ENCODE measurements around the gene PTPRK.

Gene PTPRK

GRCh38 chr6:128062882-128063603 lies 457.4 kb downstream of the PTPRK start:
- FAIRE-seq: no peak

DNA sequence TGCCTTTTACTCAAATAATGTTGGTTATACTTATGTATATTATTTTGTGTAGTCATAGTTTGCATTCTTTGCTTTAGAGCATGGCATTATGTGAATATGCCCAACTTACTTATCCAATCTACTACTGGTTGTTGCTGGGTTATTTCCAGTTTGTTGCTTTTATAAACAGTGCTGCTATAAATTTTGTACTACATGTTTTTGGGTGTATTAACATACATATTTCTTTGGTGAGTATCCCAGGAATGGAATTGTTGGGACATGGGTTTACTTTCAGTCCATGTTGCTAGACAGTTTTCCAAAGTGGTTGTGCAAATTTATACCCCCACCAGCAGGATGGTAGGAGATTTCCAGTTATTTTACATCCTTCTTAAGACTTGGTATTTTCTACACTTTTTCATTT lies 462.5 kb downstream of the PTPRK start:
- no peak for FAIRE-seq

GRCh38 chr6:128057541-128057940 lies 462.9 kb downstream of the PTPRK start:
- no peak for FAIRE-seq

GRCh38 chr6:128053109-128053508 lies 467.3 kb downstream of the PTPRK start:
- no peak for FAIRE-seq

DNA sequence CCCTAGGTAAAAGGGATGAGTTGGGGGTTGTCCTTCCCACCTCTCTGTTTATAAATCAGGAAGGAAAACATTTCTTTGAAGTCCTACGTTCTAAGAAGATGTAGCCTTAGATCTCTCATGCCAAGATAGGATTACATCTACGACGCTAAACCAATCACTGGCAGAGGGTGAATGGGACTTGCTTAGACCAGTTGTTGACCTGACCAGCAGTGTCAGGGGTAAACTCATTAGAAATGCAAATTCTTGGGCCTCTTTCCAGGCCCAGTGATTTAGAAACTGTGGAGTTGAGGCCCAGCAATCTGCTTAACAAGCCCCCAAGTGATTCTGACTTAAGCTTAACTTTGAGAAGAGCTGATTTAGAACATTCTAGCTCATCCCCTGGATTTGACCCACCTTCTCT lies 472.4 kb downstream of the PTPRK start:
- no peak for FAIRE-seq

GRCh38 chr6:128046033-128046432 lies 474.4 kb downstream of the PTPRK start:
- FAIRE-seq: no peak

DNA sequence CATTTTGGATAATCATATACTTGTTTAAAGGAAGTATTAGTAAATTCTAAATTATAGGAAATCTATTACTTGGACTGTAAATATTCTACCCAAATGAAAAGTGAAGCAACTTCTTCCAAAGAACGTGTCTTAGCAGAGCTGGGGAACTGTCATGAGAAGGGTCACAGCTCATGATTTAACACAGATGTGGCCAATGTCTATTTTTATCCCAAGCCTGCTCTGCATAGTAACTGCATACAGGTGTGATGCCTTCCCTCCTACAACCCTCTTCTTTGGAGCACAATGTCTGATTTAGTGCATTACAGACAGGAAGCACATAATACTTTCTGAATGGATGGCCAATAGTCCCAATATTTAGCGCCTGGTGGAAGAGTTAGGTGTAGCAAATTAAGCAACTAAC lies 480.9 kb downstream of the PTPRK start:
- FAIRE-seq: no peak

GRCh38 chr6:128036808-128037570 lies 483.4 kb downstream of the PTPRK start:
- no peak for FAIRE-seq

- FAIRE-seq: no peak
These were observed 487.2 kb downstream of the PTPRK start for GRCh38 chr6:128033156-128033555.

DNA sequence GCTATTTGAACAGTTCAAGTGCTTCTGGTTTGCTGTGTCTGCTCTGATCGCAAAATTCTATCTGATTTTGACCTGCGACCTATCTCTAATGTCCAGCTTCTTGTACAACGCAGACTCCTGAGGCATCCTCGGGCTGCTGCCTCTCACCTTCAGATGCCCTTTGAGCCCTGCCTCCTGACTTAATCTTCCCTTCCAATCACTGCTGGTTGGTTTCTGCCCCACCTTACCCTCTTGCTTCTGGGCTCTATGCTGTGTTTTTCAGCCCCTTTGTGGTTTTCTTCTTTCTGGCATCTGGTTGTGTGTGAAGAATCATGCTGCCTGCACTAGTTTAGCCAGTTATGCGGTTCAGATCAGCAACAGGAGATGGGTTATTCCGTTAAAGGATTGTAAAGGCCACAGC lies 488.4 kb downstream of the PTPRK start:
- FAIRE-seq: no peak

- no peak for FAIRE-seq
These were observed 490.6 kb downstream of the PTPRK start for GRCh38 chr6:128029826-128030225.

- no peak for FAIRE-seq
These were observed 492.2 kb downstream of the PTPRK start for GRCh38 chr6:128028183-128028582.

GRCh38 chr6:128025478-128025877 lies 494.9 kb downstream of the PTPRK start:
- no peak for FAIRE-seq

GRCh38 chr6:128024969-128025368 lies 495.4 kb downstream of the PTPRK start:
- no peak for FAIRE-seq

DNA sequence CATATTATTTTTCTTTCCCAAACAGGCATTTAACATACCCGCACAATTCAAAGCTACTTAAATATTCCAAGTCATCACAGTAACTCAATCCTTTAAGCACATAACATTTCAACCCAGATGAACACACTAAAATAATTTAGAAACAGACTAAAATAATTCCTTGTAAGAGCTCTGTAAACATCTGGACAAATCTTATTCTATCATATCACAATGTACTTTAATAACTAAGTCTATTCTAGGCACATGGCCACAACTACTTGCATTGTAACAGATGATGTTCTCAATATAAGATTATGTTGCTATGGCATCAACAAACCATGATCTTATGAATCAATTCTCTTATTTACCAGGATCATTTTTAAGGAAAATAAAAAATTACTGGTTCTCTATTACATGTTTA lies 496.4 kb downstream of the PTPRK start:
- no peak for FAIRE-seq

DNA sequence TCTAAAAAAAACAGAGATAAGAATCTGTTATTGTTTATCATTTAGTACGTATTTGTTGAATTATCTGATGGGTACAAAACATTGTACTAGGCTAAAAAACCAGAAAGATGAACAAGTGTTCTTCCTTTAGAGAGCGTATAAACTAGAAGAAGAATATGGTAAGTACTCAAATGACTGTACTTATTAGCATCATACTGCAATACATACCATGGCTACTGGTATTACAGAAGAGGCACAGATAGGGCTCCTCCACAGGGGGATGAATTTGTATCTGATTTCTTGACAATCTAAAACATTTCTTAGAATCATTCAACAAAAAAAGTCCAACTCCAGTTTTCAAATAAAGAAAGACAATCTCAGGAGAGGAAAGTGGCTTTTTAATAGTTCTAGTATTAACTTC lies 501.6 kb downstream of the PTPRK start:
- no peak for FAIRE-seq

- FAIRE-seq: no peak
These were observed 503.1 kb downstream of the PTPRK start for GRCh38 chr6:128017288-128017687.

DNA sequence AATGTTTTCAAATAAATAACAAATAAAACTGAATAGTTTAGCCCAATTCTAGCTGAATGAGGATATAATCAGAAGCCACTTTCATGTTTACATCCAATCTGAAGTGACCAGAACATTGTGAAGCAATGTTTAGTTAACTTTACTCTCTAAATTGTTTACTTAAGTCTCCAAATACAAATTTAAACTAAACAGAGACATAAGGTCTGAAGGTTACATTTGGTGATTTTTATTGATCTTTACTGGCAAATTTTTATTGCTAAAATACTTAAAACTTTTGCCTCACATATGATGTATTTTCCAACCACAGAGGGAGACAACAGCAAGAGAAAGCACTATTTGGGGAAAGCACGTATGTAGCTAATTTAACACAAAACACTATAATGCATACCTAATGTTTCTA lies 512.7 kb downstream of the PTPRK start:
- no peak for FAIRE-seq

DNA sequence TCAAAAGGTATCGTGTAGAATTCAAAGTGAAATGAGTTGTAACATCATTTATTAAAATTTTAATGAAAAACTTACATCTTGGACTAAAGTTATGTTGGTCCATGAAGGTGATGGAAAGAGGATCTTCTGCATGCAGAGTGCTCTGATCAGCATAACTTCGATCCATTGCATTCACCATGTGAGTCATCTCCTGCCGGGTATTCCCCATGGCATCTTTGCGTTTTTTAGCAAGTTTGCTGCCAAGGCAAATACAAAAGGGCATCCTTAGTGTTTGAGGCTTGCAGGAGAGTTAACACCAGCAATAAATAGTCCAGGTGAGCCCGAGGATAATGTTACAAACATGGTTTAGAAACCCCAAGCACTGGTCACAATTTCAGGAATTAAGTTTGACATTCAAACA lies 515.4 kb downstream of the PTPRK start:
- no peak for FAIRE-seq

DNA sequence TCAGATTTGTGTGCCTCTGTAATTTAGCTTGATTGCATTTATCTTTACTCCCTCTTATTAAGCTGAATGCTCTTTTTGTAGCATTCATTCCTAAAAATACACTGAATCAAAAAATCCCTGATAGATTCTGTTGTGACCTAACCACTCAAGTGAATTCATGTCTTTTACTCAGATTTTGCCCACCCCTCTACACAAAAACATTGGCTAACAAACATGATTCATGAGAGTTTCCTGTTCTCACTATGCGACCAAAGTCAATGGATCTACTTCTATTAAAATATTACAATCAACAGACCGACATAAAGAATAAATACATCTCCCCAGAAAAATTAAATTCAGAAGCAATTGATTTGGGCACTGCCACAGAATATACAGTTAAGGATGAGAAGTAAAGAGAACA lies 520.0 kb downstream of the PTPRK start:
- FAIRE-seq: no peak

GRCh38 chr6:127998985-127999384 lies 521.4 kb downstream of the PTPRK start:
- FAIRE-seq: no peak

DNA sequence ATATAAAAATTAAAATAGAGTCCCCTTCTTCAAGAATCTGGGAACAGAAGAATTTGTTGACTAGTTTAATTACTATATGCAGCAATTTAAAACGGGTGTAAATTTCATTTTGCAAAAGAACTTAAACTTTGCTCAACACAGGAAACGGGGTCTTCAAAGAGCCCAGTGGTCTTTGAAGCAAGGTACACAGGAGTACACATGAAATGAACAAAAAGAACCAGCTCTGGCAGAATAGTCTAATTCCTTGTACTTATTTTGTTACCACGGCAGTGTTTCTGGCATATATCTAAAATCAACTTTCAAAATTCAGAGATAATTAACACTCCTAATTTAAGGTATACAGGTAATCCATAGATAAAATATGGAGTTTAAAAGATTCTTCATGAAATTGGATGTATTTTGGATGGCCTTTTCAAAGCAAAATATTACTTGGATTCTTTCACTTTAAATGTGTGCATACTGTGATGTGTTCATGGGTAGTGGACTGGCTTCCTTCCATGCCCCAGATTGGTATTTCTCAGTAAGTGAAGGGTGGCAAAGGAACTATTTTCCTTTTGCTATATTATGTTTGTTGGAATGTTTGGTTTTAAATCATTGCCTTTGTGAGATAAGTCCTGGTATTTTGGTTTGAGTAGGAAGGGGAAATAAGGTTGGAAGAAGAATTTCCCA lies 522.8 kb downstream of the PTPRK start:
- no peak for FAIRE-seq

GRCh38 chr6:127996925-127997324 lies 523.5 kb downstream of the PTPRK start:
- no peak for FAIRE-seq

DNA sequence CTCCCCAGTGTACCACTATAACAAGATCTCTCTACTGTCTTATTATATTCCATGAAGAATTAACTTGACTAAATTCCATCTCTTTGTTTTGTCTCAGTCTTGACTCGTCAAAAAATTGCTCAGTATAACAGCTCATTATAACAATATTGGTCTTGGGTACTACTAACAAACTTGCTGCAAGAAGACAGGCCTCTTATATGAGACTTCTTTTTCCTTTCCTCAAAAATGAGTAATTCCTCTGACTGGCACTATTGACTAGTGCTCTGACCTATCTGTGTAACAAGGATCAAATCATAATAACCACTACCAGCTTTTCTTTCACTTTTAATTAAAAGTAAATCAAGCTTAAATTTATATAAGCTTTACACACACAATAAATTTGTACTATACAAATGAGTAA lies 528.3 kb downstream of the PTPRK start:
- no peak for FAIRE-seq

All from islet of Langerhans (tissue), 1 donor.